ENCODE data around the gene PITX2. TPM values are rescaled to one million over a fixed set of nuclear protein-coding genes. Genes with fewer than 3 reads are reported as not detected.

PITX2 gene
- total and polyA plus RNA-seq, 7 experiments from 2014 or later, result not detected

DNA sequence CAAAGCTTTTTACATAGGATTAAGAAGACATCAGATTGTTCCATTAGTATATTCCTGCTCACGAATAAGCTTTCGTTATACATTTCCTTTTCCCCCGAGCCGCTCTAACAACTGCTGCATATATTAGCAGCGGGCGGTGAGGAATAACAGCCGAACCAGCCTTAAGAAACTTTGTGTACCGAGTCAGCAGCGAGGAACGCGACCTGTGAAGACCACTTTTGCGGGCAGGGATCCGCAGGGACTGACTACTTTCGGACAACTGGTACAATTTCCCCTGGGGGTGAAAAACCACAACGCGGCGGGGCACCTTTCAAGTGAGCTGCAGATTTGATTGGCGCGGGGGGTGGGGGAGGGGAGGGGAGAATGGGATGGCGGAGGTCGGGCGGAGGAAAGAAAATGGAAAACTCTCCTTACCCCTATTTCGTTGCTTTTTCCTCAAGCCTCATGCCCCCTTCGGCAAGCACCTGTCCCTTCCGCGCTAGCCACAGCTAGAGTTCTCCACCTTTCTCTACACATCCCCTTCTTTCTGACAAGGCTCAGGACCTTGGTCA is 5.9 kb upstream of the PITX2 start:
- peaks cover 0 to 5% (median 0%) of the 10 kb centered on the region in 3 experiments for H3K9me3 ChIP-seq (ENCODE audit: control insufficient read depth in 2 of 3, low read length in 3 of 3)
- Mint-ChIP-seq H3K27ac (peak overlapping the region in 1 of 9 donors; percentile 73), H3K9me3 (peaks cover 5 to 75% (median 29%) of the 10 kb centered on the region in 11 donors), H3K4me1 (peaks cover 5 to 37% (median 21%) of the 10 kb centered on the region in 7 donors), H3K27me3 (peaks cover 90 to 96% (median 91%) of the 10 kb centered on the region in 5 donors), H3K4me3 (peak overlapping the region in 4 of 10 donors; percentile 4 to 52 (median 34)), H3K36me3 (peaks cover 0 to 30% (median 4%) of the 10 kb centered on the region in 5 donors)
- no peak overlapping the region for H3K4me3 ChIP-seq (ENCODE audit: low read length)
- ChIA-PET CTCF (no interaction called here), POLR2A (no interaction called here)
- intact Hi-C loops (cut with micrococcal nuclease), result no loop called here
- no peaks in the 10 kb centered on the region for H3K4me1 ChIP-seq (ENCODE audit: control insufficient read depth in 2 of 2, insufficient read depth in 2 of 2, low read length in 2 of 2)
- no peak overlapping the region for H3K27ac ChIP-seq (ENCODE audit: low read depth, low read length)
- peaks cover 8 to 64% of the 10 kb centered on the region in 2 donors for H3K27me3 ChIP-seq (ENCODE audit: control insufficient read depth in 2 of 2, insufficient read depth in 2 of 2, low read length in 2 of 2)
- no peaks in the 10 kb centered on the region for H3K36me3 ChIP-seq (ENCODE audit: control insufficient read depth in 2 of 3, insufficient read depth in 3 of 3, low read length in 3 of 3)
- no peak for ATAC-seq
- DNase-seq, result no peak

DNA sequence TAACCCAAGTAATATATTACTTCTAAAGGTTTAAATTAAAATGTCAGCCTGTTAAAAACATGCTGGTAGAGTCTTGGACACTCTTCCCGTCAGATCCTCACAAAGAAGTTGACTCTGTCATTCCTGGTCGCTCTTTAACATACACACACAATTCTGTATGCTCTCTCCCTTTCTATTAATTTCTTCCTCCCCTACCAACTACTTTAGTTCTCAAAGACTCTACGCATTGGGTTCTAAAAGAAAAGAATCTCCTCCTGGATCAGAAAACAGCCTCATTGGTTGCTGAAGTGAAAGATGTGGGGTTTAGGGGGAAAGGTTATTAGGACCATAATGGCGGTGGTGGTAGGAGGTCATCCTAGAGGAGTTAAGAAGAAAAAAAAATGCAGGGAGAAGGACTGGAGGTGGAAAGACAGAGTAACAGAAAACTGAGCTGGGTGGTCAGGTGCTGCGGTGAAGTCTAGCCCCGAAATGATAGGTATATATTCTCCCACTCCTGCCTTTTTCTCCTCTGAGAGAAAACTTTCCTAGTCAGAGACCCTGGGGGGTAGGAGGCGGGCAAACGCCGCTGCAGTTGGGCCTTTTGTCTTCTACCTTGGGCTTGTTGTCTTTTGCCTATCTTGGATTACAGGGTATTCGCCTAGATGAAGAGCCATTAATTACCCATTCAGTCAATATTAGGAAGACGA is 5.2 kb upstream of the PITX2 start:
- H3K4me3 ChIP-seq (ENCODE audit: low read length), result no peak overlapping the region
- H3K4me3 Mint-ChIP-seq, result peak overlapping the region in 4 of 10 donors; percentile 12 to 52 (median 34)
- ChIA-PET CTCF (no interaction called here), POLR2A (no interaction called here)
- H3K27me3 Mint-ChIP-seq, result peaks cover 90 to 96% (median 91%) of the 10 kb centered on the region in 5 donors
- H3K9me3 Mint-ChIP-seq, result peaks cover 5 to 75% (median 29%) of the 10 kb centered on the region in 11 donors
- peaks cover 0 to 30% (median 4%) of the 10 kb centered on the region in 5 donors for H3K36me3 Mint-ChIP-seq
- intact Hi-C loops (cut with micrococcal nuclease), result no loop called here
- no peak for DNase-seq
- no peak overlapping the region for H3K27ac ChIP-seq (ENCODE audit: low read depth, low read length)
- peaks cover 5 to 37% (median 18%) of the 10 kb centered on the region in 7 donors for H3K4me1 Mint-ChIP-seq
- peaks cover 10 to 64% of the 10 kb centered on the region in 2 donors for H3K27me3 ChIP-seq (ENCODE audit: control insufficient read depth in 2 of 2, insufficient read depth in 2 of 2, low read length in 2 of 2)
- peaks cover 0 to 5% (median 0%) of the 10 kb centered on the region in 3 experiments for H3K9me3 ChIP-seq (ENCODE audit: control insufficient read depth in 2 of 3, low read length in 3 of 3)
- peak overlapping the region in 1 of 9 donors; percentile 73 for H3K27ac Mint-ChIP-seq
- no peaks in the 10 kb centered on the region for H3K36me3 ChIP-seq (ENCODE audit: control insufficient read depth in 2 of 3, insufficient read depth in 3 of 3, low read length in 3 of 3)
- ATAC-seq, result no peak
- H3K4me1 ChIP-seq (ENCODE audit: control insufficient read depth in 2 of 2, insufficient read depth in 2 of 2, low read length in 2 of 2), result peaks cover 0 to 3% of the 10 kb centered on the region in 2 donors

DNA sequence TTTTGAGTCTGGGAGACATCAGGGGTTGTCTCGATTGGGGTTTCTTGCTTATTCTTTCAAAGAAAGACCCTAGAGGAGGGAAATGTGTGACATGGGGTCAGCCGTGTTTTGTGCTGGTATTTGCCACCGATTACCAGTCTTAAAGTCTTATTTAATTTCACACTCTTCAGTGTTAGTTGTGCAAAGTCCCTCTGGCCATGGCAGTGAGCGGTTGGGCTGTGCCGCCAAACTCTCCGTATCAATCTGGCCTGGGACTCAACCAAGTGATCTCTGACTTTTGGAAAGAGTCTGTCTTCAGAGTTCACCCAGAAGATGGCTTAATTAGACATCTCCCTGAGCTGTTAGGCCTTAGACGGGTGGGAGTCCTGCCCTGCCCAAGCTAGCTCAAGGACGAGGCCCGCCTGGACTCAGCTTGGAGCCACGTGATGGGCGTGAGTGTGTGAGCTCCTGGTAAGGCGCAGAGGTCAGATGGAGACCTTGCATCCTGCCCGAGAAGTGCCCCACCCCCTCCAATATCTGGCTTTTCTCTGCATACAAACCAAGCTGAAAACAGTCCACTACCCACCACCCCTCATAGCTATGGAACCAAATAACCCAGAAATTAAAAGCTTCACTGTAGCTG is 3.8 kb upstream of the PITX2 start:
- peaks cover 0 to 5% (median 0%) of the 10 kb centered on the region in 3 experiments for H3K9me3 ChIP-seq (ENCODE audit: control insufficient read depth in 2 of 3, low read length in 3 of 3)
- ATAC-seq, result no peak
- Mint-ChIP-seq H3K36me3 (peaks cover 0 to 30% (median 4%) of the 10 kb centered on the region in 5 donors), H3K4me1 (peaks cover 6 to 40% (median 14%) of the 10 kb centered on the region in 7 donors), H3K4me3 (no peak overlapping the region), H3K27me3 (peaks cover 87 to 98% (median 92%) of the 10 kb centered on the region in 5 donors), H3K27ac (no peak overlapping the region), H3K9me3 (peaks cover 3 to 71% (median 29%) of the 10 kb centered on the region in 11 donors)
- no peak overlapping the region for H3K27ac ChIP-seq (ENCODE audit: low read depth, low read length)
- ChIA-PET CTCF (no interaction called here), POLR2A (no interaction called here)
- intact Hi-C loops (cut with micrococcal nuclease), result no loop called here
- DNase-seq, result no peak
- H3K4me3 ChIP-seq (ENCODE audit: low read length), result no peak overlapping the region
- H3K36me3 ChIP-seq (ENCODE audit: control insufficient read depth in 2 of 3, insufficient read depth in 3 of 3, low read length in 3 of 3), result no peaks in the 10 kb centered on the region
- peaks cover 0 to 12% of the 10 kb centered on the region in 2 donors for H3K4me1 ChIP-seq (ENCODE audit: control insufficient read depth in 2 of 2, insufficient read depth in 2 of 2, low read length in 2 of 2)
- H3K27me3 ChIP-seq (ENCODE audit: control insufficient read depth in 2 of 2, insufficient read depth in 2 of 2, low read length in 2 of 2), result peaks cover 10 to 63% of the 10 kb centered on the region in 2 donors

DNA sequence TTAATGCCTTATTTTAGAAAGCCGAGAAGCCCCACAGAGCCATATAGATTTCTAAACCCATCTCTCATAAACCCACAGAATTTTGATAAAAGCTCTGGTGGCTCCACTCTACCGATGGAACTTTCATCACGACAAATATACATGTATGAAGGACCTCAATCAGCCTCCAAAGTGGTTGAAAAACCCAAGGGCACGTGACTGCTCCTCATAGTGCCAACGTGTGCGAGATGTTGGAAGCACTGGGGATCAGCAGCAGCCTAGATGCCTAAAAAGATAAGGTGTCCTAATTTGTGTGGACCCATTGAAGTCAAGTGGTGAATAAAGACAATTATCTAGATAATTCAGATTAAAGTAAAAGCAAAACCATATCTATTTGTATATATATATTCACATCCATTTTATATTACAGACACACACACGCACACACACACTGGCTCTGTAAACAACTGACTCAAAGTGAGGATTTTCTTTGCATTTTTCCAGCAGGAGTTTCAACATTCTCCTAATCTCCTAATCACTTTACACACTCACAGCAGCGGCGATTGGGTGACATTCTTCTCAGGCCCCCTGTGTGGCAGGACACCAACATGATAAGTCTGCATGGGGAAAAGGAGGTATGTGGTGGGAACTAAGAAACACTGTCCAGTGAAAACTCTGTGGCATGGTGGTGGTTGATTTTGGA is 2.8 kb upstream of the PITX2 start:
- Histone ChIP-seq H3K9me3 (ENCODE audit: control insufficient read depth in 2 of 3, low read length in 3 of 3) (peaks cover 0 to 5% (median 0%) of the 10 kb centered on the region in 3 experiments), H3K27ac (ENCODE audit: low read depth, low read length) (no peak overlapping the region), H3K36me3 (ENCODE audit: control insufficient read depth in 2 of 3, insufficient read depth in 3 of 3, low read length in 3 of 3) (no peaks in the 10 kb centered on the region), H3K4me1 (ENCODE audit: control insufficient read depth in 2 of 2, insufficient read depth in 2 of 2, low read length in 2 of 2) (peaks cover 0 to 12% of the 10 kb centered on the region in 2 donors), H3K4me3 (ENCODE audit: low read length) (no peak overlapping the region), H3K27me3 (ENCODE audit: control insufficient read depth in 2 of 2, insufficient read depth in 2 of 2, low read length in 2 of 2) (peaks cover 10 to 58% of the 10 kb centered on the region in 2 donors)
- peaks cover 0 to 26% (median 4%) of the 10 kb centered on the region in 5 donors for H3K36me3 Mint-ChIP-seq
- peaks cover 3 to 66% (median 23%) of the 10 kb centered on the region in 11 donors for H3K9me3 Mint-ChIP-seq
- peaks cover 7 to 40% (median 19%) of the 10 kb centered on the region in 7 donors for H3K4me1 Mint-ChIP-seq
- DNase-seq, result no peak
- peaks cover 89 to 98% (median 93%) of the 10 kb centered on the region in 5 donors for H3K27me3 Mint-ChIP-seq
- ChIA-PET POLR2A (no interaction called here), CTCF (no interaction called here)
- no peak overlapping the region for H3K4me3 Mint-ChIP-seq
- ATAC-seq, result no peak
- intact Hi-C loops (cut with micrococcal nuclease), result no loop called here
- no peak overlapping the region for H3K27ac Mint-ChIP-seq

DNA sequence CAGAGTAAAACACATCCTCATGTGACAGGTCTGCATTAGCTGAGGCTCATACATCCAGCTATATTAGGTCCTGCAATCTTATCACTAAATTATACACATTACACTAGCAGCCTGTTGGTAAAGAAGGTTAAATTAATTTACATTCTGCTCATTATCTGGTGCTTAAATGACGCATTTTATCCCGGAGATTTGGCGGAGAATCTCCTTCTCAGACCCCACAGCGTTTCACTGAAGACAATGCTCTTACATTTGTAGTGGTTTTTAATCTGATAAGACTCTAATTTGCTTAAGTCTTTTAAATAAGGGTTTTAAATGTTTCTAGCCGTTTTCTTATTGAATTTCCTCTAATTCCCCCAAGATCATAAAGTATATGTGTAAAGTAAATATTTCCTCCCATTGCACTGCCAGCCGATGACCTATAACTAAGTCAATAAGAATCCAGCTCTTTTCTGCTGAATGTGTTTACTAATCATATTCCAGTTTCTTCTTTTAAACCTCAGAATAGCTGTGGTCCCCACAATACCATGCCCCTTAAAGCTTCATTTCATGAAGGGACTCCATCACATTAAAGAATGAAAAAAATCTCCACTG is 2.1 kb upstream of the PITX2 start:
- Mint-ChIP-seq H3K27me3 (peaks cover 89 to 98% (median 93%) of the 10 kb centered on the region in 5 donors), H3K9me3 (peaks cover 3 to 66% (median 22%) of the 10 kb centered on the region in 11 donors), H3K4me3 (peak overlapping the region in 2 of 10 donors; percentile 12 to 25), H3K4me1 (peaks cover 7 to 45% (median 26%) of the 10 kb centered on the region in 7 donors), H3K36me3 (peaks cover 0 to 24% (median 4%) of the 10 kb centered on the region in 5 donors), H3K27ac (no peak overlapping the region)
- Histone ChIP-seq H3K9me3 (ENCODE audit: control insufficient read depth in 2 of 3, low read length in 3 of 3) (peaks cover 0 to 4% (median 0%) of the 10 kb centered on the region in 3 experiments), H3K4me1 (ENCODE audit: control insufficient read depth in 2 of 2, insufficient read depth in 2 of 2, low read length in 2 of 2) (peaks cover 0 to 12% of the 10 kb centered on the region in 2 donors), H3K27ac (ENCODE audit: low read depth, low read length) (no peak overlapping the region), H3K4me3 (ENCODE audit: low read length) (no peak overlapping the region), H3K36me3 (ENCODE audit: control insufficient read depth in 2 of 3, insufficient read depth in 3 of 3, low read length in 3 of 3) (no peaks in the 10 kb centered on the region), H3K27me3 (ENCODE audit: control insufficient read depth in 2 of 2, insufficient read depth in 2 of 2, low read length in 2 of 2) (peaks cover 14 to 56% of the 10 kb centered on the region in 2 donors)
- intact Hi-C loops (cut with micrococcal nuclease), result loop anchor here in 1 of 2 donors (5.0 kb wide), 1 partner anchor 1897 kb away; no protein-coding TSS in a partner anchor
- DNase-seq (no peak), ATAC-seq (no peak)
- CTCF ChIA-PET, result no interaction called here
- POLR2A ChIA-PET, result no interaction called here

DNA sequence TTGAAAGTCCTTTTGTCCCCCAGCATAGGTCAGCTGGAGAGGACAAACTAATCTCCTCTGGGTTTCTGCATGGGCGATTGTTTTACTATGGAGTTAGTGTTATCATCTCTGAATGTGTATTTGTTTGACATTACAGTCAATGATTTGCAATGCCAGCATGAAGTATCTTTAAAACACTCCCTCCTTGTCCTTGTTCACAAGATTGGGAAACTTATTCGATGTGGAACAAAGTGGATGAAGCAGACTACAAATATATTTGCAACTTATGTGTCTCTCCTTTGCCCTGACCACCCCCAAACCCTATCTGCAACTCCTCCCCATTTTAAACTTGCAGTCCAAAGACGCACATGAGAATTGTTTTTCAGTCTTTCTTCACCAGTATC is 1.5 kb upstream of the PITX2 start:
- H3K4me3 ChIP-seq (ENCODE audit: low read length), result no peak overlapping the region
- Mint-ChIP-seq H3K36me3 (peaks cover 0 to 24% (median 6%) of the 10 kb centered on the region in 5 donors), H3K9me3 (peaks cover 3 to 68% (median 22%) of the 10 kb centered on the region in 11 donors), H3K27ac (no peak overlapping the region), H3K4me1 (peaks cover 10 to 51% (median 33%) of the 10 kb centered on the region in 7 donors), H3K4me3 (peak overlapping the region in 1 of 10 donors; percentile 12), H3K27me3 (peaks cover 91 to 99% (median 95%) of the 10 kb centered on the region in 5 donors)
- no peaks in the 10 kb centered on the region for H3K9me3 ChIP-seq (ENCODE audit: control insufficient read depth in 2 of 3, low read length in 3 of 3)
- H3K4me1 ChIP-seq (ENCODE audit: control insufficient read depth in 2 of 2, insufficient read depth in 2 of 2, low read length in 2 of 2), result peaks cover 0 to 12% of the 10 kb centered on the region in 2 donors
- ATAC-seq (no peak), DNase-seq (no peak)
- no peaks in the 10 kb centered on the region for H3K36me3 ChIP-seq (ENCODE audit: control insufficient read depth in 2 of 3, insufficient read depth in 3 of 3, low read length in 3 of 3)
- ChIA-PET POLR2A (no interaction called here), CTCF (no interaction called here)
- no peak overlapping the region for H3K27ac ChIP-seq (ENCODE audit: low read depth, low read length)
- intact Hi-C loops (cut with micrococcal nuclease), result loop anchor here in 1 of 2 donors (5.0 kb wide), 1 partner anchor 1898 kb away; no protein-coding TSS in a partner anchor
- peaks cover 14 to 55% of the 10 kb centered on the region in 2 donors for H3K27me3 ChIP-seq (ENCODE audit: control insufficient read depth in 2 of 2, insufficient read depth in 2 of 2, low read length in 2 of 2)
